H1 (cell line): ENCODE results near the gene SLC39A11. TPM values are rescaled to one million over a fixed set of nuclear protein-coding genes. Genes with fewer than 3 reads are reported as not detected.

Source experiments
- CTCF ChIA-PET: fragments of 300-600 bp; sonication (Branson Sonifier 250); formaldehyde crosslinking; loops from one replicate; lab custom pipeline; 2021; ENCODE audit not compliant: partially characterized antibody; lab: Charles Lee
- POLR2A ChIA-PET: fragments of 300-600 bp; sonication (Branson Sonifier 250); formaldehyde crosslinking; loops from one replicate; lab custom pipeline; 2021; ENCODE audit warnings: inconsistent platforms; ENCODE audit not compliant: partially characterized antibody; lab: Charles Lee
- DNase-seq, 2 experiments: peaks; one replicate each; pipeline versions ENCODE4 v3.0.0 to v3.0.0-alpha.2; 2010 to 2022; ENCODE audit warnings: low spot score in 2 of 2, low read depth in 1 of 2, mixed read lengths in 1 of 2
- FAIRE-seq: peaks from 2 replicates; lab custom pipeline; 2011; peaks lifted over from hg19 to GRCh38; lab: Jason Lieb, UNC
- H2AFZ ChIP-seq: 2 replicates; pipeline ENCODE4 v1.8.1; 2012; ENCODE audit warnings: low read length, inconsistent platforms
- H2AK5ac ChIP-seq: 2 replicates; pipeline ENCODE4 v1.6.1; 2013; ENCODE audit warnings: low read depth, low read length
- H2BK120ac ChIP-seq: replicated peaks from 2 replicates; pipeline ENCODE3; 2013; ENCODE audit warnings: low read depth, low read length, inconsistent platforms
- H2BK12ac ChIP-seq: 2 replicates; pipeline ENCODE4 v1.6.1; 2013; ENCODE audit warnings: low read depth, low read length
- H2BK15ac ChIP-seq: 2 replicates; pipeline ENCODE4 v1.6.1; 2013; ENCODE audit warnings: low read length
- H2BK20ac ChIP-seq: 2 replicates; pipeline ENCODE4 v1.6.1; 2013; ENCODE audit warnings: low read length
- H2BK5ac ChIP-seq: 2 replicates; pipeline ENCODE4 v1.6.1; 2013; ENCODE audit warnings: low read depth, low read length
- H3K14ac ChIP-seq: 2 replicates; pipeline ENCODE4 v1.6.1; 2013; ENCODE audit warnings: inconsistent platforms; ENCODE audit not compliant: insufficient read length
- H3K18ac ChIP-seq: 2 replicates; pipeline ENCODE4 v1.6.1; 2013; ENCODE audit warnings: low read length; ENCODE audit errors: extremely low read depth
- H3K23ac ChIP-seq: 2 replicates; pipeline ENCODE4 v1.6.1; 2013; ENCODE audit warnings: inconsistent platforms; ENCODE audit not compliant: insufficient read length
- H3K23me2 ChIP-seq: 2 replicates; pipeline ENCODE4 v1.6.1; 2013; ENCODE audit warnings: low read depth, low read length
- H3K27ac ChIP-seq: 2 replicates; pipeline ENCODE4 v1.6.1; 2011; ENCODE audit warnings: low read depth, low read length, inconsistent platforms
- H3K27me3 ChIP-seq, 4 experiments: replicated peaks in 1 of 4; 1 replicate in 1 of 4; 2 replicates in 3 of 4; pipeline versions ENCODE4 v1.6.1 to v1.8.1; 2011 to 2013; ENCODE audit warnings: low read length in 3 of 4, mild to moderate bottlenecking in 3 of 4, inconsistent platforms in 2 of 4, mixed read lengths in 2 of 4, moderate library complexity in 1 of 4; ENCODE audit not compliant: control insufficient read depth in 3 of 4, insufficient read depth in 3 of 4; ENCODE audit errors: extremely low read depth in 1 of 4
- H3K36me3 ChIP-seq, 4 experiments: 2 replicates each; pipeline versions ENCODE4 v1.6.1 to v1.8.1; 2011 to 2013; ENCODE audit warnings: mild to moderate bottlenecking in 4 of 4, low read length in 3 of 4, moderate library complexity in 2 of 4, control low read depth in 1 of 4, inconsistent platforms in 1 of 4; ENCODE audit not compliant: insufficient read depth in 4 of 4, control insufficient read depth in 2 of 4
- H3K4ac ChIP-seq: replicated peaks from 2 replicates; pipeline ENCODE3; 2013; ENCODE audit warnings: low read length, low read depth, mixed read lengths, inconsistent platforms; ENCODE audit not compliant: insufficient read length
- H3K4me1 ChIP-seq, 4 experiments: replicated peaks in 1 of 4; 1 replicate in 1 of 4; 2 replicates in 3 of 4; pipeline versions ENCODE4 v1.6.1 to v1.8.1; 2011 to 2013; ENCODE audit warnings: low read length in 3 of 4, inconsistent platforms in 2 of 4, mixed read lengths in 1 of 4; ENCODE audit not compliant: insufficient read depth in 4 of 4, control insufficient read depth in 3 of 4
- H3K4me2 ChIP-seq, 2 experiments: 2 replicates each; pipeline versions ENCODE4 v1.6.1 to v1.8.1; 2011 to 2013; ENCODE audit warnings: low read depth in 2 of 2, low read length in 2 of 2, control low read depth in 1 of 2, inconsistent platforms in 1 of 2, mild to moderate bottlenecking in 1 of 2; ENCODE audit not compliant: insufficient read depth in 1 of 2
- H3K4me3 ChIP-seq, 4 experiments: fragments of 200-600, 300-600 bp in 1 of 4; sonication (generic), shearing (Covaris generic), sonication (Bioruptor Twin) in 1 of 4; 2 replicates each; pipeline versions ENCODE4 v1.5.1 to v1.8.1; 2011 to 2016; ENCODE audit warnings: low read length in 4 of 4, low read depth in 3 of 4, control low read depth in 2 of 4, inconsistent platforms in 2 of 4, mild to moderate bottlenecking in 2 of 4, mixed read lengths in 1 of 4, moderate library complexity in 1 of 4; ENCODE audit not compliant: insufficient read depth in 2 of 4; ENCODE audit errors: extremely low read depth in 1 of 4
- H3K56ac ChIP-seq: replicated peaks from 2 replicates; pipeline ENCODE3; 2013; ENCODE audit warnings: low read depth, mild to moderate bottlenecking, mixed read lengths, low read length, inconsistent platforms; ENCODE audit not compliant: insufficient read length
- H3K79me1 ChIP-seq: 2 replicates; pipeline ENCODE4 v1.6.1; 2013; ENCODE audit warnings: low read depth, low read length, control low read depth
- H3K79me2 ChIP-seq, 2 experiments: 2 replicates each; pipeline versions ENCODE4 v1.6.1 to v1.8.1; 2012 to 2013; ENCODE audit warnings: low read length in 2 of 2, mild to moderate bottlenecking in 2 of 2, inconsistent platforms in 1 of 2; ENCODE audit not compliant: insufficient read depth in 2 of 2, control insufficient read depth in 1 of 2
- H3K9ac ChIP-seq, 4 experiments: replicated peaks in 1 of 4; 1 replicate in 1 of 4; 2 replicates in 3 of 4; pipeline versions ENCODE4 v1.6.1 to v1.8.1; 2011 to 2013; ENCODE audit warnings: low read depth in 3 of 4, low read length in 3 of 4, control low read depth in 2 of 4, mild to moderate bottlenecking in 2 of 4, moderate library complexity in 2 of 4, inconsistent platforms in 1 of 4; ENCODE audit errors: extremely low read depth in 1 of 4
- H3K9me3 ChIP-seq, 2 experiments: 2 replicates each; pipeline versions ENCODE4 v1.6.1 to v1.8.1; 2012 to 2013; ENCODE audit warnings: mild to moderate bottlenecking in 2 of 2, moderate library complexity in 2 of 2, control low read depth in 1 of 2, inconsistent platforms in 1 of 2, low read depth in 1 of 2, low read length in 1 of 2, mixed read lengths in 1 of 2; ENCODE audit not compliant: insufficient read depth in 2 of 2
- H4K20me1 ChIP-seq, 2 experiments: replicated peaks in 1 of 2; 2 replicates each; pipeline versions ENCODE3 to v1.8.1; 2011 to 2013; ENCODE audit warnings: inconsistent platforms in 2 of 2, low read length in 2 of 2, mild to moderate bottlenecking in 1 of 2; ENCODE audit not compliant: insufficient read depth in 2 of 2, control insufficient read depth in 1 of 2
- H4K5ac ChIP-seq: 2 replicates; pipeline ENCODE4 v1.6.1; 2013; ENCODE audit warnings: low read length, low read depth, mixed read lengths, inconsistent platforms; ENCODE audit not compliant: insufficient read length
- H4K8ac ChIP-seq: 2 replicates; pipeline ENCODE4 v1.8.0; 2013; ENCODE audit warnings: mild to moderate bottlenecking, moderate library complexity, low read length, inconsistent platforms; ENCODE audit not compliant: insufficient read depth; ENCODE audit errors: extremely low read depth
- H4K91ac ChIP-seq: replicated peaks from 2 replicates; pipeline ENCODE3; 2013; ENCODE audit warnings: low read length, mixed read lengths, inconsistent platforms; ENCODE audit not compliant: insufficient read length
- CTCF ChIP-seq, 3 experiments: IDR thresholded peaks; 1 replicate in 2 of 3; 2 replicates in 1 of 3; pipeline versions ENCODE4 v1.5.1 to v1.6.1; 2011; ENCODE audit warnings: low read length in 3 of 3, mild to moderate bottlenecking in 3 of 3, inconsistent platforms in 2 of 3, low read depth in 1 of 3, moderate library complexity in 1 of 3; ENCODE audit not compliant: insufficient read depth in 1 of 3; ENCODE audit errors: control extremely low read depth in 1 of 3
- EGR1 ChIP-seq: IDR thresholded peaks from 2 replicates; pipeline ENCODE4 v1.6.1; 2011; ENCODE audit warnings: low read depth, low read length, borderline replicate concordance
- HDAC2 ChIP-seq, 2 experiments: fragments of 300-600 bp in 1 of 2; sonication (generic) in 1 of 2; IDR thresholded peaks; 2 replicates each; pipeline ENCODE4 v1.6.1; 2011 to 2012; ENCODE audit warnings: low read depth in 2 of 2, low read length in 2 of 2, mild to moderate bottlenecking in 2 of 2, moderate library complexity in 2 of 2, borderline replicate concordance in 1 of 2, inconsistent platforms in 1 of 2
- HDAC6 ChIP-seq: IDR thresholded peaks from one replicate; pipeline ENCODE4 v1.7.1; 2012; ENCODE audit warnings: low read depth, mild to moderate bottlenecking, inconsistent platforms, low read length, moderate library complexity
- JUND ChIP-seq: IDR thresholded peaks from 2 replicates; pipeline ENCODE4 v1.6.1; 2011; ENCODE audit warnings: mild to moderate bottlenecking, improper control_type of control experiment, low read length
- KDM1A ChIP-seq: fragments of 200-600, 300-600 bp; sonication (generic); IDR thresholded peaks from 2 replicates; pipeline ENCODE4 v1.7.1; 2016; ENCODE audit warnings: mild to moderate bottlenecking, low read length, borderline replicate concordance
- PHF8 ChIP-seq: fragments of 200-600 bp; sonication (generic); conservative IDR thresholded peaks from 2 replicates; pipeline ENCODE4 v1.7.1; 2012; ENCODE audit warnings: low read depth, mild to moderate bottlenecking, inconsistent platforms, low read length, moderate library complexity
- POLR2AphosphoS5 ChIP-seq: IDR thresholded peaks from 2 replicates; pipeline ENCODE4 v1.6.1; 2011; ENCODE audit warnings: low read depth, low read length
- SRF ChIP-seq: IDR thresholded peaks from 2 replicates; pipeline ENCODE4 v1.6.1; 2011; ENCODE audit warnings: mild to moderate bottlenecking, low read depth, low read length, moderate library complexity
- TBP ChIP-seq: IDR thresholded peaks from 2 replicates; pipeline ENCODE4 v1.6.1; 2011; ENCODE audit warnings: low read depth, low read length, improper control_type of control experiment
- YY1 ChIP-seq: IDR thresholded peaks from 2 replicates; pipeline ENCODE4 v1.6.1; 2011; ENCODE audit warnings: low read depth, mild to moderate bottlenecking, low read length
- WGBS, 2 experiments: shearing (Covaris generic) in 1 of 2; methylation state at CpG; one replicate each; pipeline versions ENCODE4 v1.1.6 to v1.1.7; 2013 to 2015; ENCODE audit warnings: low lambda C conversion rate in 2 of 2, mixed read lengths in 2 of 2, inconsistent platforms in 1 of 2, low coverage in 1 of 2, missing lambda C conversion rate in 1 of 2; ENCODE audit not compliant: insufficient replicate concordance in 2 of 2, insufficient coverage in 1 of 2, insufficient read length in 1 of 2; ENCODE audit errors: extremely low coverage in 1 of 2, missing lambda C conversion rate in 1 of 2; 5-methylcytosine and 5-hydroxymethylcytosine counted together
- polyA plus RNA-seq, 7 experiments: library from polyadenylated mRNA; depleted of rRNA in 3 of 7; stranded (reverse) in 5 of 7; unstranded in 2 of 7; fragments of >200 nt in 5 of 7; fragments of 200-250 nt in 2 of 7; gene quantifications; 1 replicate in 5 of 7; 2 replicates in 1 of 7; 4 replicates in 1 of 7; pipeline versions ENCODE4 v1.2.1 to v1.2.3, GENCODE V29; 2011 to 2013; ENCODE audit warnings: missing spikeins in 2 of 7, mixed read lengths in 2 of 7
- total RNA-seq: library from RNA; stranded (reverse); fragmentation: NEBNext Ultra II Directional; extraction: Animal tissue kit (Norgen Biotek cat#: 25700); gene quantifications from 2 replicates; pipeline ENCODE4 v1.2.1, GENCODE V29; 2021

The SLC39A11 gene
- total and polyA plus RNA-seq, 2 of the 8 experiments (the other 6 are each of a cell fraction or from before 2014, with no cell fraction given): 12.2 to 19.6 TPM

- Histone ChIP-seq H3K79me1 (no peaks in the 10 kb centered on the region; the same call in 1 of the 2 replicates), H2AK5ac (no peak overlapping the region), H4K20me1 (no peaks in the 10 kb centered on the region), H3K56ac (no peak overlapping the region), H3K4me1 (peaks cover 0 to 2% (median 0%) of the 10 kb centered on the region in 4 experiments; a peak in 2 of 7 replicates), H3K27ac (no peak overlapping the region), H3K23me2 (no peaks in the 10 kb centered on the region; the same call in 1 of the 2 replicates), H3K79me2 (no peaks in the 10 kb centered on the region), H2BK15ac (no peak overlapping the region), H4K91ac (peak overlapping the region; percentile 40), H3K14ac (no peak overlapping the region), H2AFZ (no peak overlapping the region), H3K9me3 (no peaks in the 10 kb centered on the region), H4K8ac (no peak overlapping the region), H2BK12ac (0 out of 2 replicates have a peak overlapping the region, but pooled peaks have one; percentile 3), H3K18ac (no peak overlapping the region), H3K23ac (no peak overlapping the region), H3K4ac (no peak overlapping the region), H4K5ac (no peak overlapping the region), H3K4me3 (no peak overlapping the region), H2BK120ac (no peak overlapping the region), H3K9ac (no peak overlapping the region), H3K36me3 (no peaks in the 10 kb centered on the region), H2BK20ac (no peak overlapping the region), H3K4me2 (no peak overlapping the region), H2BK5ac (no peak overlapping the region), H3K27me3 (no peaks in the 10 kb centered on the region)
- DNase-seq (no peak), FAIRE-seq (no peak)
- 78% methylated on average over 8 of the region's 8 CpGs; no CpG with 5 or more reads in 1 of the 2 experiments for WGBS, 2 experiments
- ChIA-PET POLR2A (no interaction called here), CTCF (interaction anchor here (0.9 to 1.5 kb wide), 3 partner anchors 20 to 446 kb away, joined by 3 to 4 read pairs (median 3); no protein-coding TSS in a partner anchor)
- no peak for TF ChIP-seq EGR1
- no peak for TF ChIP-seq HDAC2 (IDR thresholded peaks at IDR 0.05; ENCODE audit: borderline replicate concordance in 1 of 2, low read depth in 2 of 2, low read length in 2 of 2)
- TF ChIP-seq YY1: no peak
- TF ChIP-seq PHF8: no peak
- TF ChIP-seq SRF: no peak
- no peak for TF ChIP-seq KDM1A
- TF ChIP-seq JUND: no peak
- TF ChIP-seq CTCF (IDR thresholded peaks at IDR 0.05; ENCODE audit: control extremely low read depth in 1 of 3, insufficient read depth in 1 of 3, low read depth in 1 of 3, low read length in 3 of 3): no peak
- TF ChIP-seq TBP: no peak
- no peak for TF ChIP-seq POLR2AphosphoS5
- no peak for TF ChIP-seq HDAC6
Observed at GRCh38 chr17:73005360-73005759, 87.1 kb downstream of the SLC39A11 start.
